Measurements from ENCODE around the gene DENND2A.
"Not testable (repeated sequence)": the region's sequence is repeated elsewhere in the genome, so short reads cannot be mapped to it uniquely, and the experiment has no call there.

Gene DENND2A

GRCh38 chr7:140646931-140647647, 6.5 kb upstream of the DENND2A start:
- peak; percentile 47 for DNase-seq

DNA sequence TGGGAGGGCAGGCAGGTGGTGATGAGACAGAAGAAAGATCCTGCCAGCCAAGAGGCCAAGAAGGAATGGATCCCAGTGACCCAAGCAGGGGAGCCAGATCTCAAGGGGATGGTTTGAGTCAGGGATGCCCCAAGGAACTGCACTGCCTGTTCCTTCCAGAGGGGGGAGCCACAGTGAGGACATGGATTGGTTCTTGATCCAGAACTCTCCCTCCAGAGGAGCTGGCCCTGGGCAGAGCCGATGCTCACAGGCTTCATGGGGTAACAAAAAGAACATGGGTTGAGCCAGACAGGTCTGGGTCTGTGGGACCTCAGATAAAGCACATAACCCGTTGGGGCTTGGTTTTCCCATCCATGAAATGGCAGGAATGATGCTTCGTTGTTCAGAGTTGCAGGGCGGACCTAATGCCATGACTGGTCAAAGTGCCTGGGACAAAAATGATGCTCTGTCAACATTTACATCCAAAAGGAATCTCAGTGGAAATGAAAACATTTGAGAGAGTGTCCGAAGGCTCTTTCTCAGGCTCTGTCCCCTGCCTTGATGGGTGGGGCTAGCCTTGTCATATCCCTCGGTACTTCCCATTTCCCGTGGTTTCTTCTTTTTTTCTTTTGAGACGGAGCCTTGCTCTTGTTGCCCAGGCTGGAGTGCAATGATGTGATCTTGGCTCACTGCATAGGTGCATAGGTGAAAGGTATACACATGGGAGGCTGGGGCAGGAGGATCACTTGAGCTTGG, 4.7 kb upstream of the DENND2A start:
- DNase-seq: no peak

DNA sequence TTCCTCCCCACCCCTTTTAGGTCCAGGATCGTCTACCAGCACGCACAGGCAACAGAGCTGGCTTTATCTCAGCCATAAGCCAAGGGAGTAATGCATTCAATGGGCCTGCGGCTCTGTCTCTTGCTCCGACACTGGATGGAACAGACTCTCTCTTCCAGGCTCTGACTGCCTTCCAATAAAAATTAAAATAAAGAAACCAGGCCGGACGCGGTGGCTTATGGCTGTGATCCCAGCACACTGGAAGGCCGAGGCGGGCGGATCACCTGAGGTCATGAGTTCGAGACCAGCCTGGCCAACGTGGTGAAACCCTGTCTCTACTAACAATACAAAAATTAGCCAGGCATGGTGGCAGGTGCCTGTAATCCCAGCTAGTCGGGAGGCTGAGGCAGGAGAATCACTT, 4.1 kb upstream of the DENND2A start:
- DNase-seq: not testable (repeated sequence)

DNA sequence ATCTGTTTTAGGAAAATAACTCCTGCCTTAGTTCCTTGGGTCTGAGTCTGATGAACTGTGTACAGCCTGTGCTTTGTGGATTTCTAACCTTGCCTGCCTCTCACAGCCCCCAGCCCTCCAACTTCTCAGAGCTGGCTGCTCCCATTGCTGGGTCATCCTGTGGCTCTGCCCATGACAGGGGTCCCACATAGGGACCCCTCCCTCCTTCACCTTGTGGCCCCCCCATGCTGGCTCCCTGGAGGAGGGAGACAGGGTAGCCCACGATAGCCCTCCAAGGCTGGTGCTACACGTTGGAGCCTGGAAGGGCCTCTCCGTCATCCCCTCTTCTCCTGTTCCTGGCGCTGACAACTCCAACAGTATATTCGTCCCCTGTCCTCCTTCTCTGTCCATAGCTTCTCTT, 2.8 kb upstream of the DENND2A start:
- DNase-seq: no peak

- no peak for DNase-seq
Observed at GRCh38 chr7:140641524-140642195, 1.0 kb upstream of the DENND2A start.

- DNase-seq: peak; percentile 56
Observed at GRCh38 chr7:140640060-140640637, 464 bp downstream of the DENND2A start.

- peak; percentile 73 for DNase-seq
Observed at GRCh38 chr7:140639366-140640053, 1.1 kb downstream of the DENND2A start.

GRCh38 chr7:140638173-140638791, 2.3 kb downstream of the DENND2A start:
- DNase-seq: peak; percentile 50

DNA sequence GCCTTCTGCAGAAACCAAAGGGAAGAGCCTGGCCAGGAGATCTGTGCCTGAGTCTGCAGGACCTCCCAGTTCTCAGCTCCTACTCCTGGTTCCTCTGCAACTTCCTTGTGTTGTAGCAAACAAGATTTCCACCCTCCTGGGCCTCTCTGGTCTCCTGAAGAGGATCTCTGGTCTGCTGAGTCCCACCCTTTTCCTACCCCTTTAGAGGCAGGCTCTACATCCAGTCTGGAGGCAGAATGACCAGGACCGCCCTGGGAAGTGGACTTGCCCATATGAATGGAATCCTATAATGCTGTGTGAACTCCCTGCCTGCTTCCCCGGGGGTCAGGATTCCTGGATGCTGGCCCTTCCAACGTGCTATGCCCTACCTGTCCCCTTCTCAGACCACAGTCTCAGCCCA, 3.2 kb downstream of the DENND2A start:
- DNase-seq: no peak

DNA sequence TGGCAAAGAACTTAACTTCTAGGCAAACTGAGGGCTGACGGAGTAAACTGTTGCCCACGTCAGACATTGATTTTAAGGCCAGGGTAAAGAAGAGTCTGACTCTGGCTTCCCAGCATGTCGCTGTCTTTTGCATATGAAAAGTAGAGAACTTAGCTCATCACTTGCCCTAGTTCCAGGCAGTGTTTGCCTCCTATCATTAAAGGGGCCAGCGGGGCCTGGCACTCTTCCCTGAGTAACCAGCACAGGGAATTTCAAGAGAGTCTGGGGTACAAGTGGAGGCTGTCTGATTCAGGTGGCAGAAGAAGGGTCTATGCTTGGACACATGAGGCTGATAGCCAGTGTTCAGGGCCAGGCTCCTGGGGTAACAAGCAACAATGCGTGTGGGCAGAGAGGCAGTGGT, 4.8 kb downstream of the DENND2A start:
- no peak for DNase-seq

- DNase-seq: no peak
Observed at GRCh38 chr7:140635345-140635744, 5.3 kb downstream of the DENND2A start.

DNA sequence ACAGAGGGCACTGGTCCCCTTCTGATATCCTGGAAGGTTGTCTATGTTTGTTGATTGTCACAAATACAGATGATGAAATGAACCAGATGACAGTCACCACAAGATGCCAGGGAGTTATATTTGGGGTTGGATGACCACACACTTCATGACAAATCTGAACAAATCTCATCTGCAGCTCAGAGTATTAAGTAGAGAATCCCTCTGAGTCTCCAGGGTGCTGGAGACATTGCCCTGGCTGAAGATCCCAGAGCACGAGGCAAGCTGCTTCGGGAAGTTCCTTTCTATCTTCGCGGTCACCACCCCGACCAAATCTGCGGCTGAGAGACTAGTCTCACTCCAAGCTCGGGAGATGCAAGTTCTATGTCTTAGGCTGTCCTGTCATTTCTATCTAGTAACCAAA, 9.0 kb downstream of the DENND2A start:
- no peak for DNase-seq

DNA sequence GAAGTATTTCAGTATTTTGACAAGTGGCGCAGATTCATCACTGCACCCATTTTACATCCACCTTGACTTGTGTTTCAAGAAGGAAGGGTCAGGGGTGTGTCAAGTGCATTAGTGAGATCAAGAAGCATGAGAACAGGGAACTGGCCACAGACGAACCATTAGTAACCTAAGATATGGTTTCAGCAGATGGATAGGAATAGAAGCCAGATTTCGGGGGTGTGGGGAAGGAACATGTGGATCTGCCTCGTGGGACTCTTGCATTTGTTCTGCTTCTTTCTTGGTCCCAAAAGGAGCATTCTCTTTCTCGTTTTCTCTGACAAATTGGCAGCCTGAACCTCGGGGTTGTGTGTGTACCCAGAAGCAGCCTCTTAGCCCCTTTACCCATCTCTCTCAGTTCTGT, 9.6 kb downstream of the DENND2A start:
- DNase-seq: no peak

DNA sequence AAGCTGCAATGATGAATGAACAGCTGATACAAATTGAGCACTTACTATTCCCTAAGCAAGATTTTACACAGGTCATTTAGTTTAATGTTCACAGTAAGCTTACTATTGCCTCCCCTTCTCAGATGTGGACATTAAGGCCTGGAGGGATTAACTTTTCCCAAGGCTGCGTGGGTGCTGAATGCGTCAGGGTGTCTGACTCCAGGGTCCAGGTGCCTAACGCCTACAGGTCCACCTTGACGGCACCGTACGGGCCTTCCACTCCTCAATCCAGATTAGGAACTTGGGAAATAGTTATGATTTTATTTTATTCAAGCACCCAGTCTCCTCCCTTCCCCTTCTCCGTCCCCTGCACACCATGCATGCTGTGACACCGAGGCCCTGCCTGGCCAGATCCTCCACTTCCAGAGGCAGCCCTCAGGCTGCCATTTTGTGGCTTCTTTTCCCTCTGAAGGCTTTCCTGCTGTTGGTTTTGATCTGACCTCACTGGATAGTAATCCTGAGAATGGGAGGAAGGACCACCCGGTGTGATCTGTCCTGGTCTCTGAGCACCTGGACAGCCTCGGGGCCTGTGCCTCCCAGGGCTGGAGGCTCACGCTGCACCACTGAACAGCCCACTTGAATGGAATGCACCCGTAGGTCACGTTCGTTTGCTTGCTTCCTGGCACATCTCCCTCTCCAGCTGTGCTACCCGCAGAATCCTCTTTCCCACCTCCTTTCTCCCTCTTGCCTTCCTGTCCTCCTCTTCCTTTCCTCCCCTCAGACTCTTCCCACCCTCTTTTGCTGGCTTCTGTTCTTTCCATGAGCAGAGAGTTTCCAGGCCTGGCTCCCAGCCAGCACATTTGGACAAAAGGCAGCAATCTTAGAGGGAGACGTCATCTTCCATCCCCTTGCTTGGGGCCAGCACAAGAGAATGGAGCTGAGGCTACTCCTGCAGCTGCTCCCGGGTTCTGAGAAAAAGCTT, 14.4 kb downstream of the DENND2A start:
- DNase-seq: peak; percentile 98

DNA sequence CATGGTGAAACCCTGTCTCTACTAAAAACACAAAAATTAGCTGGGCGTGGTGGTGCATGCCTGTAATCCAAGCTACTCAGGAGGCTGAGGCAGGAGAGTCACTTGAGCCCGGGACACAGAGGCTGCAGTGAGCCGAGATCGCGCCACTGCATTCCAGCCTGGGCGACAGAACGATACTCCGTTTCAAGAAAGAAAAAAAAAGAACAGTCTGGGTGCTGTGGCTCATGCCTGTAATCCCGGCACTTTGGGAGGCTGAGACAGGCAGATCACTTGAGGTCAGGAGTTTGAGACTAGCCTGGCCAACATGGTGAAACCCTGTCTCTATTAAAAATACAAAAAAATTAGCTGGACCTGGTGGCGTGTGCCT, 15.4 kb downstream of the DENND2A start:
- not testable (repeated sequence) for DNase-seq

GRCh38 chr7:140624392-140625191, 16.0 kb downstream of the DENND2A start:
- no peak for DNase-seq

DNA sequence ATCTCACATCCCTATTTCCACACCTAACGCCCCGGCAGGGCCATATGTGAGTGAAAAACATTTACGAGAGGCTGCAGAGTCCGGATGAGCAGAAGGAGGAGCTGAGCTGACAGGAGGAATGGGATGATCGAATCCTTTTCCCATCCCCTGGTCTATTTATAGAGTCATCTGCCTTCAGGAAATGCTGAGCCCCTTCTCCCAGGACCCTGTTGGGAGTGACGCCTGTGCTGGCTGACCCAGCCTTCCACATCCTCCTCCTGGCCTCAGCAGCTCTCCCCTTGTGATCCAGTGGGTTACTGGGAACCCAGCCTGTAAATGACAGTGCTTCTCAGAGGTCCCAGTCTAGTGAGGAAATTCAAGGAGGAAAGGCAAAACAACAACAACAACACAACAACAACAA, 16.6 kb downstream of the DENND2A start:
- peak; percentile 80 for DNase-seq

DNA sequence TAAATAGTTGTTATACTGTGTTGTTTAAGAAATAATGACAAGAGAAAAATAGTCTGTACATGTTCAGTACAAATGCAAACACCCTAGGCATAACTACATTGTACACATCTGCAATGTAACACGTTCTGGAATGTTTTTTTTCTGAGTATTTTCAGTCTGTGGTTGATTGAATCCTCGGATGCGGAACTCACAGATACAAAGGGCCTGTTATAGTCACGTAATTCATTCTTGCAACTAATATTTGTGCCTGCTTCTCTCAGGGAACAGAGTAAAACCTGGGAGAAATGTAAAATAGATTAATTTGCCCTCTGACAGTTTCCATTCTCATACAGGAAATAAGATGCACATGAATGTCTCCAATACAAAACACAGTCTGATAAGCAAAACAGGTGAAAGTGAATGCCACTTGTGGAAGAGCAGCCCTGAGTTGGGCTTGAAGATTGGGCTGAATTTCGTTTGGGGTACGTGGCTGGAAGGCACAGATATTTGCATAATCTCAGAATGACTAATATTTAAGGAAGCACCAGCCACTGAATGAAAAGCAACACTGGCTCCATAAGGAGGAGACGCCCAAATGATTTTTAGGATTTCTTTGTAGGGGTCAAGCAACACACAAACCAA, 19.1 kb downstream of the DENND2A start:
- peak; percentile 83 for DNase-seq

- DNase-seq: not testable (repeated sequence)
Observed at GRCh38 chr7:140619915-140620510, 20.6 kb downstream of the DENND2A start.
